ENCODE results near the gene MATCAP1. TPM values are rescaled to one million over a fixed set of nuclear protein-coding genes. Genes with fewer than 3 reads are reported as not detected.

Gene MATCAP1
- total and polyA plus RNA-seq, 11 donors, result 4.1 to 21.6 (median 11.1) TPM

GRCh38 chr16:67208154-67208896 lies 24.6 kb upstream of the MATCAP1 start:
- no peaks in the 10 kb centered on the region for H3K9me3 ChIP-seq
- peaks cover 0 to 7% (median 4%) of the 10 kb centered on the region in 12 donors for H3K4me1 ChIP-seq
- peaks cover 0 to 15% (median 7%) of the 10 kb centered on the region in 9 donors for H3K36me3 ChIP-seq
- DNase-seq (no peak), ATAC-seq (no peak)
- intact Hi-C loops (cut with DNase I), result no loop called here
- TF ChIP-seq, protein P1, sequence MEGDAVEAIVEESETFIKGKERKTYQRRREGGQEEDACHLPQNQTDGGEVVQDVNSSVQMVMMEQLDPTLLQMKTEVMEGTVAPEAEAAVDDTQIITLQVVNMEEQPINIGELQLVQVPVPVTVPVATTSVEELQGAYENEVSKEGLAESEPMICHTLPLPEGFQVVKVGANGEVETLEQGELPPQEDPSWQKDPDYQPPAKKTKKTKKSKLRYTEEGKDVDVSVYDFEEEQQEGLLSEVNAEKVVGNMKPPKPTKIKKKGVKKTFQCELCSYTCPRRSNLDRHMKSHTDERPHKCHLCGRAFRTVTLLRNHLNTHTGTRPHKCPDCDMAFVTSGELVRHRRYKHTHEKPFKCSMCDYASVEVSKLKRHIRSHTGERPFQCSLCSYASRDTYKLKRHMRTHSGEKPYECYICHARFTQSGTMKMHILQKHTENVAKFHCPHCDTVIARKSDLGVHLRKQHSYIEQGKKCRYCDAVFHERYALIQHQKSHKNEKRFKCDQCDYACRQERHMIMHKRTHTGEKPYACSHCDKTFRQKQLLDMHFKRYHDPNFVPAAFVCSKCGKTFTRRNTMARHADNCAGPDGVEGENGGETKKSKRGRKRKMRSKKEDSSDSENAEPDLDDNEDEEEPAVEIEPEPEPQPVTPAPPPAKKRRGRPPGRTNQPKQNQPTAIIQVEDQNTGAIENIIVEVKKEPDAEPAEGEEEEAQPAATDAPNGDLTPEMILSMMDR (IDR thresholded peaks at IDR 0.05), result no peak
- no peak for TF ChIP-seq POLR2A (IDR thresholded peaks at IDR 0.05)
- H3K4me3 ChIP-seq, result no peak overlapping the region
- no peaks in the 10 kb centered on the region for H3K27me3 ChIP-seq
- no peak overlapping the region for H3K27ac ChIP-seq
- WGBS, 4 donors, result 93 to 96% (median 95%) methylated on average over 6 to 11 of the region's 11 CpGs

DNA sequence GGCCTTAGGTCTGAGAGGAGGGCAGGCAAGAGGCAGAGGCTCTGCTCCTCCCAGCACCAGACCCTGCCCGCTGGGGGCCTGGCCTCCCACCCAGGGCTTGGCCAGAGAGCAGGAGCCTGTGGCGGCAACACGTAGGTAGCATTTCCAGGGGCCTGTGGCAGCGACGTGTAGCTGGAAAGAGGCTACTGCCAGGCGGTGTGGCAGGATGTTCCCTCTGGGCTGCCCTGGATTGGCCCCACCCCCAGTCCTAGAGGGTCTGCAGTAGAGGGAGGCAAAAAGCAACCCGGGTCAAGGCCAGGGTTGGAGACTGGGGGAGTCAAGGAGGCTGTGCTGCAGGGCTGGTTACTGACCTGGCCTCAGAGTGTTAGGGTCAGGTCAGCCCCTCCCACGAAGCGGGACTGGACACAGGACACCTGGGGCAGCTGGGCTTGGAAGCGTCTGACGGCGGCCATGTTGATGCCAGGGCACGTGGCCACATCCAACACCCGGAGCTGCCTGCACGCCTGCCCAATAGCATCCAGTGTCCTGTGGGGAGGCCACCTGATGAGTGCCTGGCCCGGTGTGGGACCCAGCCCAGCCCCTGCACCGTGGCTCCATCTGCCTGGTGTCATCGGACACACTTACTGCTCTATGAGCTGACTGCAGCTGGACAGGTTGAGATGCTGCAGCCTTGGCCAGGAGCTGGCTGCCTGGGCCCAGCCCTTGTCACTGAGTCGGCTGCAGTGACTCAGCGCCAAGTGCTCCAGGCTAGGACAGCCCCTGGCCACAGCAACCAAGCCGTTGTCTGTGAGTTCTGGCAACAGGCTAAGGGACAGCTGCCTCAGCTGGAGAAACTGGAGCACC lies 23.7 kb upstream of the MATCAP1 start:
- intact Hi-C loops (cut with DNase I), result no loop called here
- 77 to 83% (median 81%) methylated on average over 14 to 21 of the region's 21 CpGs for WGBS, 4 donors
- no peaks in the 10 kb centered on the region for H3K9me3 ChIP-seq
- TF ChIP-seq, protein P1 (IDR thresholded peaks at IDR 0.05), result no peak
- no peak for TF ChIP-seq POLR2A (IDR thresholded peaks at IDR 0.05)
- ATAC-seq (no peak), DNase-seq (peak in 1 of 5 donors; percentile 61)
- no peak overlapping the region for H3K27ac ChIP-seq
- no peaks in the 10 kb centered on the region for H3K27me3 ChIP-seq
- no peaks in the 10 kb centered on the region for H3K4me1 ChIP-seq
- H3K36me3 ChIP-seq, result peaks cover 0 to 22% (median 9%) of the 10 kb centered on the region in 9 donors
- H3K4me3 ChIP-seq, result no peak overlapping the region

GRCh38 chr16:67206838-67207248 lies 23.1 kb upstream of the MATCAP1 start:
- H3K4me1 ChIP-seq, result no peaks in the 10 kb centered on the region
- TF ChIP-seq, protein P1 (IDR thresholded peaks at IDR 0.05), result no peak
- TF ChIP-seq POLR2A (IDR thresholded peaks at IDR 0.05), result no peak
- no peaks in the 10 kb centered on the region for H3K27me3 ChIP-seq
- peaks cover 0 to 28% (median 16%) of the 10 kb centered on the region in 9 donors for H3K36me3 ChIP-seq
- no peak overlapping the region for H3K4me3 ChIP-seq
- intact Hi-C loops (cut with DNase I), result no loop called here
- 89 to 98% (median 96%) methylated on average over 3 of the region's 3 CpGs for WGBS, 4 donors
- peak in 1 of 5 donors; percentile 27 for DNase-seq
- H3K27ac ChIP-seq, result no peak overlapping the region
- H3K9me3 ChIP-seq, result no peaks in the 10 kb centered on the region
- no peak for ATAC-seq

All from heart left ventricle (tissue), 16 donors.